Liver (tissue), 3 donors: ENCODE data around the gene SETBP1.

Source experiments
- ATF3 ChIP-seq: IDR thresholded peaks from 2 replicates; pipeline ENCODE4 v1.6.1; 2016; ENCODE audit warnings: antibody characterized with exemption
- FOXA1 ChIP-seq: IDR thresholded peaks from 2 replicates; pipeline ENCODE4 v1.6.1; 2016; ENCODE audit warnings: antibody characterized with exemption
- GABPA ChIP-seq, 2 donors: IDR thresholded peaks in 1 of 2; conservative IDR thresholded peaks in 1 of 2; 2 replicates each; pipeline ENCODE4 v1.6.1; 2016; ENCODE audit warnings: antibody characterized with exemption in 2 of 2, mild to moderate bottlenecking in 1 of 2, moderate library complexity in 1 of 2
- MAX ChIP-seq: IDR thresholded peaks from 2 replicates; pipeline ENCODE4 v1.6.1; 2016; ENCODE audit warnings: antibody characterized with exemption
- RAD21 ChIP-seq, 2 donors: IDR thresholded peaks; 2 replicates each; pipeline ENCODE4 v1.6.1; 2016; ENCODE audit warnings: antibody characterized with exemption in 2 of 2, mild to moderate bottlenecking in 2 of 2
- REST ChIP-seq: IDR thresholded peaks from 2 replicates; pipeline ENCODE4 v1.6.1; 2016; ENCODE audit warnings: antibody characterized with exemption, mild to moderate bottlenecking
- SP1 ChIP-seq: IDR thresholded peaks from 2 replicates; pipeline ENCODE4 v1.6.1; 2018; ENCODE audit warnings: antibody characterized with exemption, mild to moderate bottlenecking
- TAF1 ChIP-seq: conservative IDR thresholded peaks from 2 replicates; pipeline ENCODE4 v1.6.1; 2016; ENCODE audit warnings: antibody characterized with exemption, mild to moderate bottlenecking
- TF ChIP-seq, protein P1 (sequence below): fragments of 150-350 bp; IDR thresholded peaks from 2 replicates; pipeline ENCODE4 v1.5.1; 2017; ENCODE audit warnings: improper control_type of control experiment, low read depth, low read length; ENCODE audit not compliant: missing input control
- donor health status: healthy.
- donor health status: healthy.

GRCh38 chr18:44779753-44780292 is 99.1 kb downstream of the SETBP1 start:
- TF ChIP-seq, protein P1, sequence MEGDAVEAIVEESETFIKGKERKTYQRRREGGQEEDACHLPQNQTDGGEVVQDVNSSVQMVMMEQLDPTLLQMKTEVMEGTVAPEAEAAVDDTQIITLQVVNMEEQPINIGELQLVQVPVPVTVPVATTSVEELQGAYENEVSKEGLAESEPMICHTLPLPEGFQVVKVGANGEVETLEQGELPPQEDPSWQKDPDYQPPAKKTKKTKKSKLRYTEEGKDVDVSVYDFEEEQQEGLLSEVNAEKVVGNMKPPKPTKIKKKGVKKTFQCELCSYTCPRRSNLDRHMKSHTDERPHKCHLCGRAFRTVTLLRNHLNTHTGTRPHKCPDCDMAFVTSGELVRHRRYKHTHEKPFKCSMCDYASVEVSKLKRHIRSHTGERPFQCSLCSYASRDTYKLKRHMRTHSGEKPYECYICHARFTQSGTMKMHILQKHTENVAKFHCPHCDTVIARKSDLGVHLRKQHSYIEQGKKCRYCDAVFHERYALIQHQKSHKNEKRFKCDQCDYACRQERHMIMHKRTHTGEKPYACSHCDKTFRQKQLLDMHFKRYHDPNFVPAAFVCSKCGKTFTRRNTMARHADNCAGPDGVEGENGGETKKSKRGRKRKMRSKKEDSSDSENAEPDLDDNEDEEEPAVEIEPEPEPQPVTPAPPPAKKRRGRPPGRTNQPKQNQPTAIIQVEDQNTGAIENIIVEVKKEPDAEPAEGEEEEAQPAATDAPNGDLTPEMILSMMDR = no peak
- TF ChIP-seq RAD21 (IDR thresholded peaks at IDR 0.05) (no peak), TAF1 (no peak), REST (no peak), FOXA1 (no peak), GABPA (IDR thresholded peaks at IDR 0.05 in 1 of 2, conservative IDR thresholded peaks at IDR 0.05 in 1 of 2) (no peak), SP1 (no peak), ATF3 (no peak), MAX (no peak)
